ENCODE data around the gene TMIGD3.

DNA sequence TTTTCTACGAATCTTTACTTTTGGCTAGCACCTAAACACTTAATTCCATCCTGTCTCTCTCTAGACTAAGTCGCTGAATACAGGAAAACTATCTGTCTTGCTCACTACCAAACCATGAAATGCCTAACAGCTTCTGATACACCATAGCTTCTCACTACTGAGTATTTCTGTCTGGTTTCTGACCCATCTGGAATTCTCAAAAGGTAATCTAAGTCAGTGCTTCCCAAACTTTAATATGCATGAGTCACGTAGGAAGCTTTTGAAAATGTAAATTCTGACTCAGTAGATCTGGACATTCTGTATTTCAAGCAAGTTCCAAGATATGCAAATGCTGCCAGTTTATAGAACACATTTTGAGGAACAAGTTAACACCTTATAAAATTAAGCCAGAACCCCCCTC is 66.7 kb downstream of the TMIGD3 start:
- TF ChIP-seq POLR2A (IDR thresholded peaks at IDR 0.05; ENCODE audit: low read depth), result no peak
- TF ChIP-seq, protein P1, sequence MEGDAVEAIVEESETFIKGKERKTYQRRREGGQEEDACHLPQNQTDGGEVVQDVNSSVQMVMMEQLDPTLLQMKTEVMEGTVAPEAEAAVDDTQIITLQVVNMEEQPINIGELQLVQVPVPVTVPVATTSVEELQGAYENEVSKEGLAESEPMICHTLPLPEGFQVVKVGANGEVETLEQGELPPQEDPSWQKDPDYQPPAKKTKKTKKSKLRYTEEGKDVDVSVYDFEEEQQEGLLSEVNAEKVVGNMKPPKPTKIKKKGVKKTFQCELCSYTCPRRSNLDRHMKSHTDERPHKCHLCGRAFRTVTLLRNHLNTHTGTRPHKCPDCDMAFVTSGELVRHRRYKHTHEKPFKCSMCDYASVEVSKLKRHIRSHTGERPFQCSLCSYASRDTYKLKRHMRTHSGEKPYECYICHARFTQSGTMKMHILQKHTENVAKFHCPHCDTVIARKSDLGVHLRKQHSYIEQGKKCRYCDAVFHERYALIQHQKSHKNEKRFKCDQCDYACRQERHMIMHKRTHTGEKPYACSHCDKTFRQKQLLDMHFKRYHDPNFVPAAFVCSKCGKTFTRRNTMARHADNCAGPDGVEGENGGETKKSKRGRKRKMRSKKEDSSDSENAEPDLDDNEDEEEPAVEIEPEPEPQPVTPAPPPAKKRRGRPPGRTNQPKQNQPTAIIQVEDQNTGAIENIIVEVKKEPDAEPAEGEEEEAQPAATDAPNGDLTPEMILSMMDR (IDR thresholded peaks at IDR 0.05), result no peak
